GM19035 (cell line): ENCODE data around the gene AHNAK2.

ENCODE experiments used
- ATAC-seq: cut with Tn5 transposase; IDR thresholded peaks from one replicate; pipeline ENCODE4 v1.9.1; 2021; ENCODE audit not compliant: unreplicated experiment

The AHNAK2 gene

GRCh38 chr14:105012171-105012985 lies 34.2 kb upstream of the AHNAK2 start:
- no peak for ATAC-seq

DNA sequence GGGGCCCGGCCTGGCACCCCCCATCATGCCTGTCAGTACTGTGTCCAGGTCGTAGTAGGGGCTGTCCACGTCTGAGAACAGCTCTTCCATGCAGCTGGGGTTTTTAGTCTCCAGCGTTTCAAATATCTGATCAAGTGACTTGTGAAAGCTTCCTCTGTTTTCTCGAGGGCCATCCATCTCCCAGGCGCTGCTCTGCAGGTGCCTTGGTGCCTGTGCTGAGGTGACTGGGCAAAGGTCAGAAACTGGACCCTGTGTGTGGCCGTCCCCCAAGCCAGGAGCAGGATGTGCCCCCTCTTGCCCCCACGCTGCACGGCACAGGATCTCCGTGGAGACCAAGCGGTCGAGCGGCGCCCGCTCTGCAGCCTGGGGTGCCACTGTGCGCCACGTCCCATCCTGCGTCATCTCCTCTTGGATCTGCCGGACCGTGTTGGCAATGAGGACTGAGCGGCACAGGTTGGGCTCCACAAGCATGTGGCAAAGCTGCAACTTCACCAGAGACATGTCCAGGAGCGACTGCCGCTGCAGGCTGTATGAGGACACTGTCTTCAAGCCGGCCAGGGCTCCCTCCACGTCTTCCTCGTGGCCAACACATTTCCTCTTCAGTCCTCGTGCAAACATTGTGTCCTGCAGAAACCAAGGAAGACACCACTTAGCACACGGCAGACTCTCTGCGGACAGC lies 33.3 kb upstream of the AHNAK2 start:
- ATAC-seq = no peak

- no peak for ATAC-seq
Measured at GRCh38 chr14:105010891-105011291, 32.7 kb upstream of the AHNAK2 start.

- ATAC-seq = no peak
Measured at GRCh38 chr14:105010106-105010505, 31.9 kb upstream of the AHNAK2 start.

DNA sequence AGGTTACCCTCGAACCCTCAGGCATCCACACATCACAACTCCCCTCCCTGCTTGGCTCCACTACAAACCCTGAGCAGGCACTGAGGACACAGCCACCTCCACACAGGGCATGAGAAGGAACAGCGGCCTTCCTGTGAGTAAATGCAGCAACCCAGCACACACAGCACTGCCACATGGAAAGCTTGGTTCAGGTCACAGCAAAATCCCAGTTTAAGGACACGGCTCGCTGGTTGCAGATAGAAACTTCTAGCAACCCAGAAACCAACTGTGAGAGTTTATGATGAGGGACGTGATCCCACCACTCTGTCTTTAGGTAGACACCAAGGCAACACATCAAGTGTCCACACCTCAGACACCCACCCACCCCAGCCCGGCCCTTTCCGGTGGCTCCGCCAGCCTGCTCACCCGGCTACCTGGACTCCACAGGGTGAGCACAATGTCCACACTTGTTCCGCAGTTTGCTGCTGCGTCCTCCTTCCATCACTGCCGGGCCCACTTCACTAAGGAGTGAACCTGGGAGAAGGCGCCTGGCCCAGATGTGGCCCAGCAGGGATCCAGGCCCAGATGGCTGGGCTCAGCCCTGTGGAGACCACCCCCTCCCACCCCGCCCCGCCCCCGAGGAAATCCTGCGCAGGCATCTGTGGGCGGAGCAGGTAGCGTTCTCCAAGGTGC lies 29.6 kb upstream of the AHNAK2 start:
- ATAC-seq = no peak

DNA sequence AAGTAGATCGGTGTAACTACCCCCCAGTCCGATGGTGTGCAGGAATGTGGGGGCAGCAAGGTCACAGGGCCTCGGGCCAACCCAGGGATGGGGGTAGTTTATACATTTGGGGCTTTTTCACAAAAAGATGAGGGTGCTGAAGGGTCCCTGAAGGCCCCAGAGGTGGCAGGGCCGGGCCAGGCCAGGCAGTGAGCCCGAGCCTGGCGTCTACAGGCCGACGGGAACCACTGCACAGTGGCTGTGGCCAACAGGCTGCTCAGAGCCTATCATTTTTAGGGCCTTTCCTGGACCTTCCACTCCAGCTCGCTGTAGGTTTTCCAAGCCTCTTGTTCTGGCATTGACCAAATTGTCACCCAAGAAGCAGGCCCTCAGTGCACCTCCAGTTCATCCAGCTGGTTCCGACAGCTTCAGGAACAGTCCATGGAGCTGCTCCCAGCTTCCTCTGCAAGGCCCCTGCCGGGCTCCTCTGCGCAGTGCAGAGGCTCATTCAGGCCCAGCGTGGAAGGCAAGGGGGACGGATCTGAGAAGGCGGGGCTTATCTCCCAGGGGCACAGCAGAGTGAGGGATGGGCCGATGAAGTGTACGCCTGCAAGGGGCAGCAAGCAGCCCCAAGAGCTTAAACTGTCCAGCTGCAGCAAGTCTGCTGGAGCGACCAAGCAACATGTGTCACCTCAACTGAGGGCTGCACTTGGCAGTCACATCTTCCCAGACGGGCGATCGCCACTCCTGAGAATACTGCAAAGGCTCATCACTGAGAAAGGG lies 28.8 kb upstream of the AHNAK2 start:
- ATAC-seq = no peak

DNA sequence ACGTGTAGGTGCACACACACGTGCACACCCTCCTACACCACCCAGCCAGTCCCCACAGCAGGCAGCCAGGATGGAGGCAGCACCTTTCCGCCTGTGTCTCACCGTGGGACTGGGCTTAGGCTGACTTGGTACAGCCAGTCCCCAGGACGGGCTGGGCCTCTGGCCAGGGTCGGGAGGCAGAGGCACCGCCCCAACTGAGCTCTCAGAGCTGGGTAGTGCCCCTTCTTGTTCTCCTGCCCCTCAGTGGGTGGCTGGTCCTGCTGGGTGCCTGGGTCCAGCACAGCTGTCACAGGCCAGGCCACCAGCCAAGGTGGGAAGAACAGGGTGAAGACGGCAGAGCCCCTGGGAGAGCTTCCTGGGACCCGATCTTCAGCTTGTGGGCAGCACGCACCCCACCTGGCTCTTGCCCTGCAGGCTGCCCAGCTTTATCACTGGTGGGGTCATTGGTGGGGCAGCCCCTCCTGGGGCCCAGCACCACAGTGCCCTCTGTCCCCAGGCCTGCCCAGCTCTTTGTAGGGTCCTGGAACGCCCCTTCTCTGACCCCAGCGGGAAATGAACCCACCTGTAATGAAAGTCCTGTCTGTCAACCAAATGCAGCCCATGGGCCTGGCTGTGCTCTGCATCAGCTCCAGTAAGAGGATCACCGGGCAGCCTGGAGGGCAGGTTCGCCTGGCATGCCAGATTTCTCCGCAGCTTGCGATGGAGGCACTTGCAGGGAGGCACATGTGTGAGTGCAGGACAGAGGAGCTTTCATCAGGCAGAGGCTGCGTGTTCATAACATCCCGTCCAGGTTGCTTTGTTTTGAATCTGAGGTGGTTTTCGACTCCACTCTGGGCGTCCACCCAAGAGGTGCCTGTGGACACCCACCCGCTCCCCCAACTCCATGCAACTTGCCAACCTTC lies 28.0 kb upstream of the AHNAK2 start:
- ATAC-seq = no peak

- ATAC-seq = no peak
Measured at GRCh38 chr14:105005329-105005928, 27.3 kb upstream of the AHNAK2 start.

DNA sequence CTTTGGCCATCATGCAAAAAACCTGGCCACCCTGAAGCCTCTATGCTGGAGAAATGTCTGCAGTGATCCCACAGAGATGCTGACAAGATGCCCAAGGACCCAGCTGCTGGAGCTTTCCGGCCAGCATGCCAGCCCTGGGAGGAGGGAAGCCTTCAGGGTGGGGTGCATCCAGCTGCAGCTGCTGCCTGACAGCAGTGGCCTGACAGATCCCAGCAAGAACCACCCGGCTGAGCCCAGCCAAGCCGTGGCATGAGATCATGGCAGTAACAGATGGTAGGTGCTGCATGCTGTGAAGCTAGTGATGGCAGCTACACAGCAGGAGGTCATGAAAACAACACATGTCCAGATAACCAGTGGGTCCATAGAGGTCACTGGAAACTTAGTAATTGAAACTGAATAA lies 21.2 kb upstream of the AHNAK2 start:
- no peak for ATAC-seq

- no peak for ATAC-seq
Measured at GRCh38 chr14:104998801-104999200, 20.6 kb upstream of the AHNAK2 start.

DNA sequence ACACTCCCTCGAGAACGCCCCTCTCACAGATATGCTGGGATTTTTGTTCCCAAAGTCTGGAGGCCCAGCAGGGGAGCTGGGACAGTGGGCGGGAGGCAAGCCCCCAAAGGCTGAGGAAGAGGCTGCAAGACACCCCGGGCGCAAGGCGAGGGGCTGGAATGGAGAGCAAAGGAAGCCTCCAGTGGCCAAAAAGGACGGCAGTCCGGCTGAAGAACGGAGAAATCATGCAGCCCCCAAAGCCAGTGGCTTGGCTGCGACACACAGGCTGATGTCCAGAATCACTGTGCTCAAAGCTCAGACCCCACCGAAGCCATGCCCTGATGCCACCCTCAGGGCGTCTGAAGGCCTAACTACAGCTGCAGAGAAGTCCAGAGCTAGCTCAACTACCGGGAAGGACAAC lies 18.3 kb upstream of the AHNAK2 start:
- ATAC-seq = no peak

DNA sequence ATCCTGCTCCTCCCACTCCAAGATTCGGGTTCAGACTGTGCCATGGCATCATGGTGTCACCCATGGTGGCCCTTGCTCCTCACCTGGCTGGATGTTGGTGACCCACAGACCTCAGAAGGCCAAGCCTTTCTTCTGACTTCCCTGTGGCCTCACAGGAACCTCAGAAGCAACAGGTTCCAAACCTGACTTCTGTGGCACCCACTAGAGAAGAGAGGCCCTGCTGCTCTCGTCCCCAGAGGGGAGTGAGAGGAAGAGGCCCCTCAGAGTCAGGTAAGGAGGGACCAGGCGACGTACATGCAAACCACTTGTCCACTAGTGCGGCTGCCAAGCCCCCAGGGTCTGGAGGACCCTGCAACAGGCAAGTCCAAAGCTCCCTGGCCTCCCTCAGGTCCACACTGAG lies 17.9 kb upstream of the AHNAK2 start:
- ATAC-seq = no peak

- ATAC-seq = no peak
Measured at GRCh38 chr14:104994978-104995377, 16.8 kb upstream of the AHNAK2 start.

DNA sequence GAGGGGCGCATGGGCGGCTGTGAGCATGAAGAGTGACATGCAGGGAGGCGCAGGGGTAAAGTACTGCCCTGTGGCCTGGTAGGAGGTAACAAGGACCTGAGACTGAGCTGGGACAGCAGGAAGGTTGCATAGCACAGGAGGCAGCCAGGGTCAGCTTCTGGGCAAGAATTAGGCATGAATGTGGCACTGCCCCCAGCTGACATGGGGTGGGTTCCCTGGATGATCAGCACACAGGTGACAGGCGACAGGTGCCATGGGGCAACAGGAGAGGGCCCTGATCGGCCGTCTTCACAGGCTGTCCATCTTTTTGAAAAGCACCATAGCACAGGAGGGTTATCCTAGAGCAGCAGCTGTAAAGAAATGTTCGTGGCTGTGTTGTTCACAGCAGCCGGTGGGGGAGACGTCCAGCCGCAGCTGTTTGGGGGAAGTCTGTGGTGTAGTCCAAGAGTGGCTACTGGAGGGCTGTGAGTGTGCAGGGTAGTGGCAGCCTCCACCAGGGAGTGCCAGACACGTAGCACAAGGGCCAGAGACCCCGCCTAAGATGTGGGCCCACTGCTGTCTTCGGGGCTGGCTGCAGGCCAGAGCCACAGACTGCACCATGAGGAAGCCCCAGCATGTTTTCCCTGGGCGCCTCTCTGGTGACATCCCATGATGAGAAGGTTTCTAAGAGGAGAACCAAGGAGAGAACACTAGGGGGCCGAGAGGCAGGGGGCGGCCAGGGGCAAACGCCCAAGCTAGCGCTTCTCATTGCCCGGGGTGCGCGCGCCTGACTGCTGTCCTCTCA lies 15.8 kb upstream of the AHNAK2 start:
- no peak for ATAC-seq

DNA sequence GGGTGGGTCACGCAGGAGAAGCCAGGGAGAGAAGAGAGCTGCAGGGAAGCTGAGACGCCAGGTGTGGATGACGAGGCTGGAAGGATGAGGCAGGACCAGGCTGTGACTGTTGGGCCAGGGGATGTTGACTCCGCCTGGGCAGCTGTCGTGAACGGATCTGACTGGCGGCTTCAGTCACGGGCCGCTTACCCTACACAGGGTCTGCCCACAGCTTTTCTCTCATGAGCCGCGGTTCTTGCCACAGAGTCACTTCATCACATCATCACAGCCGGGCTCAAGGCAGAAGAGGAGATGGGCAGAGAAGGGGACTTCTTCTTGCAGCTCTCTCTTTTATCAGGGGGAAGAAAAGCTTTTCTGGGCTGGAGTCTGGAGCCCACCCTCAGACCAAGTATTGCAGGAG lies 15.1 kb upstream of the AHNAK2 start:
- no peak for ATAC-seq

GRCh38 chr14:104992501-104992900 lies 14.3 kb upstream of the AHNAK2 start:
- no peak for ATAC-seq

DNA sequence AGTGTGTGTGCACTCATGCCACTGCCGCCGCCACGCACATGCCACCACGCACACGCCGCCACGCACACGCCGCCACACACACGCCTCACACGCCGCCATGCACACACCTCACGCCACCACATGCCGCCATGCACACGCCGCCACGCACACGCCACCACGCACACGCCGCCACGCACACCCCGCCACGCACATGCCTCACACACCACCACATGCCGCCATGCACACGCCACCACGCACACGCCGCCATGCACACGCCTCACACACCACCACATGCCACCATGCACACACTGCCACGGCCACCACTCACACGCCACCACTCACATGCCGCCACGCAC lies 13.7 kb upstream of the AHNAK2 start:
- ATAC-seq = no peak

DNA sequence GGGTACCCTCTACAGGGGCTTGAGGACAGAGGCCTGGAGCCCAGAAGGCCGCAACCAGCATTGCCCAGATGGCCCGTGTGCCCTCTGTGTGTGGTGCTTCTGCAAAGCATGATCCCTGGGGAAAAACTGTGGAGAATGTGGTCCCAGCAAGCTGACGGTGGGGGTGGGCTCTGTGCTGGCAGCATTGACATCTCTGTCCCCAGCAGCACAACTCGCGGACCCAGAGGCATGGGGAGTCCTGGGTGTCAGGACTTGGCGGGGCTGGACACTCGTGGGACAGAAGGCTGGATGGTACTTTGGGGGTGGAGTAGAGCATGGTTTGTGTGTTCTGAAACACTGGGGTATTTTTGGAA lies 11.8 kb upstream of the AHNAK2 start:
- no peak for ATAC-seq

GRCh38 chr14:104989236-104989950 lies 11.2 kb upstream of the AHNAK2 start:
- ATAC-seq = no peak
